Heart left ventricle (tissue), 13 donors: ENCODE measurements around the gene GNB2.

Experiments
- POLR2A ChIP-seq, 2 donors: fragments of 450-650 bp; IDR thresholded peaks; one replicate each; pipeline ENCODE4 v1.6.1; 2017; ENCODE audit warnings: antibody characterized with exemption in 2 of 2, mild to moderate bottlenecking in 2 of 2, moderate library complexity in 2 of 2
- TF ChIP-seq, protein P1 (sequence below), 12 donors: fragments of 200-600 bp; sonication (generic) in 4 of 12; IDR thresholded peaks; one replicate each; pipeline versions ENCODE4 v1.5.0 to v1.8.0; 2018 to 2022; ENCODE audit warnings: antibody characterized with exemption in 12 of 12, mild to moderate bottlenecking in 5 of 12
- donor health status: ischemic (EF 13 %, LVEDD 7.1; RV severe dilation, severe dysfunction).
- donor health status: DM: no; HTN: yes; CAD: no.
- donor health status: DM: no; HTN: no; CAD: no.
- donor health status: ischemic (EF 25% LVEDD 6.9; RV normal size, moderate dysfunction).
- donor health status: ischemic (EF 25% LVEDD 5.7; RV mildly dilated, moderate dysfunction).
- donor health status: ischemic (EF 35%, LVEDD 5.7; RV mildly dilated, moderate dysfunction).
- donor health status: nonischemic (EF 11% LVEDD 7.7; RV severe dilation, severe dysfunction).
- donor health status: DM: yes; HTN: yes; CAD: no.
- donor health status: PGD.
- donor health status: ischemic (EF 29% LVEDD 5.4; RV normal size, mild dysfunction).
- donor health status: nonischemic (EF 23%, LVEDD 6.1; RV moderate dilation, normal function).

DNA sequence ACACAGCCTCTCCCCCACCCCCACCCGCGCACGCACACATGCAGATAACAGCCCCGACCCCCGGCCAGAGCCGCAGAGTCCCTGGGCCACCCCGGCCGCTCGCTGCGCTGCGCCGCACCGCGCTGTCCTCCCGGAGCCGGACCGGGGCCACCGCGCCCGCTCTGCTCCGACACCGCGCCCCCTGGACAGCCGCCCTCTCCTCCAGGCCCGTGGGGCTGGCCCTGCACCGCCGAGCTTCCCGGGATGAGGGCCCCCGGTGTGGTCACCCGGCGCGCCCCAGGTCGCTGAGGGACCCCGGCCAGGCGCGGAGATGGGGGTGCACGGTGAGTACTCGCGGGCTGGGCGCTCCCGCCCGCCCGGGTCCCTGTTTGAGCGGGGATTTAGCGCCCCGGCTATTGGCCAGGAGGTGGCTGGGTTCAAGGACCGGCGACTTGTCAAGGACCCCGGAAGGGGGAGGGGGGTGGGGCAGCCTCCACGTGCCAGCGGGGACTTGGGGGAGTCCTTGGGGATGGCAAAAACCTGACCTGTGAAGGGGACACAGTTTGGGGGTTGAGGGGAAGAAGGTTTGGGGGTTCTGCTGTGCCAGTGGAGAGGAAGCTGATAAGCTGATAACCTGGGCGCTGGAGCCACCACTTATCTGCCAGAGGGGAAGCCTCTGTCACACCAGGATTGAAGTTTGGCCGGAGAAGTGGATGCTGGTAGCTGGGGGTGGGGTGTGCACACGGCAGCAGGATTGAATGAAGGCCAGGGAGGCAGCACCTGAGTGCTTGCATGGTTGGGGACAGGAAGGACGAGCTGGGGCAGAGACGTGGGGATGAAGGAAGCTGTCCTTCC, 47.3 kb downstream of the GNB2 start:
- TF ChIP-seq, protein P1, sequence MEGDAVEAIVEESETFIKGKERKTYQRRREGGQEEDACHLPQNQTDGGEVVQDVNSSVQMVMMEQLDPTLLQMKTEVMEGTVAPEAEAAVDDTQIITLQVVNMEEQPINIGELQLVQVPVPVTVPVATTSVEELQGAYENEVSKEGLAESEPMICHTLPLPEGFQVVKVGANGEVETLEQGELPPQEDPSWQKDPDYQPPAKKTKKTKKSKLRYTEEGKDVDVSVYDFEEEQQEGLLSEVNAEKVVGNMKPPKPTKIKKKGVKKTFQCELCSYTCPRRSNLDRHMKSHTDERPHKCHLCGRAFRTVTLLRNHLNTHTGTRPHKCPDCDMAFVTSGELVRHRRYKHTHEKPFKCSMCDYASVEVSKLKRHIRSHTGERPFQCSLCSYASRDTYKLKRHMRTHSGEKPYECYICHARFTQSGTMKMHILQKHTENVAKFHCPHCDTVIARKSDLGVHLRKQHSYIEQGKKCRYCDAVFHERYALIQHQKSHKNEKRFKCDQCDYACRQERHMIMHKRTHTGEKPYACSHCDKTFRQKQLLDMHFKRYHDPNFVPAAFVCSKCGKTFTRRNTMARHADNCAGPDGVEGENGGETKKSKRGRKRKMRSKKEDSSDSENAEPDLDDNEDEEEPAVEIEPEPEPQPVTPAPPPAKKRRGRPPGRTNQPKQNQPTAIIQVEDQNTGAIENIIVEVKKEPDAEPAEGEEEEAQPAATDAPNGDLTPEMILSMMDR (IDR thresholded peaks at IDR 0.05), result no peak
- no peak for TF ChIP-seq POLR2A (IDR thresholded peaks at IDR 0.05)
